HepG2 (cell line): Measurements from ENCODE around the gene RGL3. TPM values are rescaled to one million over a fixed set of nuclear protein-coding genes. Genes with fewer than 3 reads are reported as not detected.

Source experiments
- ATAC-seq: fragments of 200-7000 bp; cut with Tn5 transposase; 3 replicates; pipeline ENCODE4 v1.9.1; 2020; ENCODE audit warnings: mild to moderate bottlenecking, moderate library complexity
- BruUV-seq: library from RNA; stranded (reverse); fragments of 400-500 nt; replicated peaks from 2 replicates; lab custom pipeline; 2021; lab: Mats Ljungman, UMichigan
- CTCF ChIA-PET: fragments of 300-600 bp; formaldehyde crosslinking; extraction: SDS; loops from one replicate; lab custom pipeline; 2021; ENCODE audit warnings: low total read pairs, inconsistent platforms, low intra/inter-chr PET ratio; lab: Yijun Ruan, JAX
- POLR2A ChIA-PET: fragments of 350-600 bp; sonication (Branson Sonifier 250); formaldehyde crosslinking; loops from one replicate; lab custom pipeline; 2020; ENCODE audit warnings: antibody characterized with exemption, inconsistent platforms; lab: Yijun Ruan, JAX
- DNase-seq: peaks from one replicate; pipeline ENCODE4 v3.0.0-alpha.2; 2015; ENCODE audit warnings: low spot score
- FAIRE-seq: peaks from 3 replicates; lab custom pipeline; 2011; peaks lifted over from hg19 to GRCh38; lab: Jason Lieb, UNC
- H2AFZ ChIP-seq: one replicate; pipeline ENCODE4 v1.6.1; 2011; ENCODE audit warnings: low read length, inconsistent platforms
- H3K27ac ChIP-seq: fragments of 300-600 bp; 3 replicates; pipeline ENCODE4 v1.8.0; 2011; ENCODE audit warnings: mixed run types, mild to moderate bottlenecking, mixed read lengths, low read length, inconsistent platforms; ENCODE audit not compliant: insufficient read depth; ENCODE audit errors: extremely low read length
- H3K27me3 ChIP-seq, 2 experiments: fragments of 200-600 bp in 1 of 2; 2 replicates in 1 of 2; 3 replicates in 1 of 2; pipeline versions ENCODE4 v1.6.0 to v1.8.0; 2011; ENCODE audit warnings: low read length in 2 of 2, mild to moderate bottlenecking in 2 of 2, moderate library complexity in 2 of 2, inconsistent platforms in 1 of 2; ENCODE audit not compliant: insufficient read depth in 2 of 2, control insufficient read depth in 1 of 2
- H3K36me3 ChIP-seq, 2 experiments: fragments of 200-600 bp in 1 of 2; replicated peaks in 1 of 2; 2 replicates in 1 of 2; 3 replicates in 1 of 2; pipeline versions ENCODE4 v1.5.1 to v1.8.0; 2011; ENCODE audit warnings: low read length in 2 of 2, inconsistent platforms in 1 of 2; ENCODE audit not compliant: insufficient read depth in 2 of 2, control insufficient read depth in 1 of 2
- H3K4me1 ChIP-seq: 2 replicates; pipeline ENCODE4 v1.5.1; 2012; ENCODE audit warnings: low read length, inconsistent platforms; ENCODE audit not compliant: insufficient read depth
- H3K4me2 ChIP-seq: 2 replicates; pipeline ENCODE4 v1.6.0; 2011; ENCODE audit warnings: low read depth, low read length, inconsistent platforms
- H3K4me3 ChIP-seq, 3 experiments: fragments of 200-600 bp in 1 of 3; sonication (generic), shearing (Covaris generic) in 1 of 3; replicated peaks in 1 of 3; 2 replicates each; pipeline ENCODE4 v1.5.1; 2011 to 2016; ENCODE audit warnings: low read length in 3 of 3, inconsistent platforms in 2 of 3, low read depth in 2 of 3, mild to moderate bottlenecking in 2 of 3, control low read depth in 1 of 3, mixed read lengths in 1 of 3; ENCODE audit not compliant: insufficient read depth in 1 of 3
- H3K79me2 ChIP-seq: one replicate; pipeline ENCODE4 v1.6.1; 2011; ENCODE audit warnings: low read length, inconsistent platforms; ENCODE audit not compliant: insufficient read depth
- H3K9ac ChIP-seq: 2 replicates; pipeline ENCODE4 v1.6.0; 2011; ENCODE audit warnings: mild to moderate bottlenecking, low read depth, low read length, inconsistent platforms; ENCODE audit not compliant: insufficient read depth
- H3K9me3 ChIP-seq: 2 replicates; pipeline ENCODE4 v1.5.1; 2012; ENCODE audit warnings: mild to moderate bottlenecking, low read length
- H4K20me1 ChIP-seq: 2 replicates; pipeline ENCODE4 v1.6.0; 2011; ENCODE audit warnings: inconsistent platforms, mild to moderate bottlenecking, low read length, moderate library complexity; ENCODE audit not compliant: insufficient read depth
- GTF2F1 ChIP-seq: fragments of 150-350 bp; IDR thresholded peaks from 2 replicates; pipeline ENCODE4 v1.6.1; 2014; ENCODE audit warnings: low read length
- HNF4A ChIP-seq: sonication (generic); formaldehyde crosslinking; IDR thresholded peaks from 2 replicates; pipeline ENCODE4 v1.4.0; 2020; ENCODE audit warnings: missing genetic modification reagents
- LCORL ChIP-seq, 2 experiments: fragments of 450-650 bp in 1 of 2; sonication (generic) in 1 of 2; formaldehyde crosslinking in 1 of 2; IDR thresholded peaks; 2 replicates each; pipeline versions ENCODE4 v1.5.0 to v1.6.1; 2017 to 2020; ENCODE audit warnings: antibody characterized with exemption in 1 of 2, missing genetic modification reagents in 1 of 2
- MYNN ChIP-seq: sonication (generic); formaldehyde crosslinking; IDR thresholded peaks from 2 replicates; pipeline ENCODE4 v1.4.0; 2020; ENCODE audit warnings: mild to moderate bottlenecking, low read depth, missing genetic modification reagents
- NR2C2 ChIP-seq: sonication (generic); formaldehyde crosslinking; IDR thresholded peaks from 2 replicates; pipeline ENCODE4 v1.4.0; 2020; ENCODE audit warnings: missing genetic modification reagents, mild to moderate bottlenecking, moderate library complexity, borderline replicate concordance
- SMARCC2 ChIP-seq: fragments of 450-650 bp; IDR thresholded peaks from 2 replicates; pipeline ENCODE4 v1.6.1; 2017; ENCODE audit warnings: antibody characterized with exemption, mild to moderate bottlenecking
- SP1 ChIP-seq, 2 experiments: fragments of 450-650 bp in 1 of 2; sonication (generic) in 1 of 2; formaldehyde crosslinking in 1 of 2; IDR thresholded peaks; 2 replicates each; pipeline versions ENCODE4 v1.4.0 to v1.6.1; 2016 to 2020; ENCODE audit warnings: missing genetic modification reagents in 1 of 2
- ZNF124 ChIP-seq: sonication (generic); formaldehyde crosslinking; IDR thresholded peaks from 2 replicates; pipeline ENCODE4 v1.4.0; 2020; ENCODE audit warnings: missing genetic modification reagents
- ZNF430 ChIP-seq: sonication (generic); formaldehyde crosslinking; IDR thresholded peaks from 2 replicates; pipeline ENCODE4 v1.9.0; 2021; ENCODE audit warnings: mild to moderate bottlenecking, missing genetic modification reagents
- ZNF460 ChIP-seq: sonication (generic); formaldehyde crosslinking; IDR thresholded peaks from 2 replicates; pipeline ENCODE4 v1.5.1; 2020; ENCODE audit warnings: missing genetic modification reagents, mild to moderate bottlenecking, borderline replicate concordance
- ZNF788 ChIP-seq: sonication (generic); formaldehyde crosslinking; IDR thresholded peaks from 2 replicates; pipeline ENCODE4 v1.5.0; 2020; ENCODE audit warnings: mild to moderate bottlenecking, missing genetic modification reagents, borderline replicate concordance
- WGBS: methylation state at CpG from one replicate; pipeline ENCODE4 v1.1.6; 2017; ENCODE audit warnings: low lambda C conversion rate; 5-methylcytosine and 5-hydroxymethylcytosine counted together
- in situ Hi-C: cut with HindIII; loops from 2 replicates; pipeline ENCODE4 v1.10.0; 2017; ENCODE audit warnings: low pct_unique_long_range_greater_than_20kb; ENCODE audit not compliant: extremely low pct_ligation_motif_present
- intact Hi-C: fragments of 100-400 bp; cut with micrococcal nuclease; formaldehyde crosslinking; loops from one replicate; pipeline ENCODE4 v1.10.0; 2022; ENCODE audit not compliant: unreplicated experiment
- polyA plus RNA-seq, 8 experiments: library from polyadenylated mRNA; depleted of rRNA in 3 of 8; stranded (reverse) in 7 of 8; unstranded in 1 of 8; fragments of >200 nt; fragmentation: Illumina TruSeq in 4 of 8; extraction: Trizol in 4 of 8; gene quantifications; 2 replicates each; pipeline versions ENCODE4 v1.2.1 to v1.2.3, GENCODE V29; 2011 to 2016; ENCODE audit warnings: low read depth in 4 of 8, missing spikeins in 1 of 8, mixed read lengths in 1 of 8; ENCODE audit not compliant: insufficient read depth in 1 of 8
- total RNA-seq, 5 experiments: library from RNA; depleted of rRNA; stranded (reverse); fragments of >200 nt; fragmentation: Illumina TruSeq; extraction: Trizol; gene quantifications; 2 replicates each; pipeline ENCODE4 v1.2.3, GENCODE V29; 2016; ENCODE audit warnings: low read depth in 1 of 5
- TF ChIP-seq, protein P1 (sequence below): sonication (generic); formaldehyde crosslinking; IDR thresholded peaks from 2 replicates; pipeline ENCODE4 v1.4.0; 2020; ENCODE audit warnings: missing genetic modification reagents, borderline replicate concordance
- TF ChIP-seq, protein P2 (sequence below): sonication (generic); formaldehyde crosslinking; IDR thresholded peaks from 2 replicates; pipeline ENCODE4 v1.5.0; 2020; ENCODE audit warnings: mild to moderate bottlenecking, missing genetic modification reagents
- TF ChIP-seq, protein P3 (sequence below): sonication (generic); formaldehyde crosslinking; IDR thresholded peaks from 2 replicates; pipeline ENCODE4 v1.5.0; 2020; ENCODE audit warnings: mild to moderate bottlenecking, missing genetic modification reagents, borderline replicate concordance
- TF ChIP-seq, protein P4 (sequence below): sonication (generic); formaldehyde crosslinking; IDR thresholded peaks from 2 replicates; pipeline ENCODE4 v1.4.0; 2020; ENCODE audit warnings: mild to moderate bottlenecking, missing genetic modification reagents

Gene RGL3
- total and polyA plus RNA-seq, 2 of the 13 experiments (the other 11 are each of a cell fraction or from before 2014, with no cell fraction given): 4.2 to 7.6 TPM

DNA sequence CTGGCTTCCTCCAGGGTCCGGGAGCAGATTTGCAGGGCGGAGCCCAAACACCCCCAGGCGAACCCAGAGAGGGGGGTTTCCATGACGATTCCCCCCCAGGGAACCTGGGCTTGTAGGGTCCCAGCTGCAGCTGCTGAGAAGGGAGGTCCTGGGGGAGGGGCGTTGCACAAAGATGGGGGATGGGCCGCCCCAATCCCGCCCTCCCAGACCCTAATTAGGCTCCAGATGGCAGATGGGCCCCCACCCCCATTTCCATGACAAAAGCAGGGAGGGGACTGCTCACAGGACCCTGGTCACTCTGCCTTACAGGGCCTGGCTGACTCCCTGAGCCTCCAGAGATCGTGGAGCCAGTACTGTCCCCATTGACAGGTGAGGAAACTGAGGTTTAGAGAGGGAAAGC lies 46.5 kb upstream of the RGL3 start:
- no peak overlapping the region for H2AFZ ChIP-seq
- intact Hi-C loops: no loop called here
- no peak overlapping the region for H3K9ac ChIP-seq
- 8% methylated on average over 7 of the region's 8 CpGs for WGBS
- no peak for ATAC-seq
- ChIA-PET CTCF (no interaction called here), POLR2A (no interaction called here)
- BruUV-seq: no TSS peak
- no peaks in the 10 kb centered on the region for H3K79me2 ChIP-seq
- H3K4me2 ChIP-seq: no peak overlapping the region
- H3K4me3 ChIP-seq: no peak overlapping the region
- no peaks in the 10 kb centered on the region for H3K36me3 ChIP-seq
- FAIRE-seq: no peak
- H3K27ac ChIP-seq: no peak overlapping the region
- no peaks in the 10 kb centered on the region for H3K4me1 ChIP-seq
- in situ Hi-C loops: no loop called here
- H4K20me1 ChIP-seq: no peaks in the 10 kb centered on the region
- DNase-seq: no peak
- H3K27me3 ChIP-seq: no peaks in the 10 kb centered on the region; a peak in 1 of 5 replicates
- H3K9me3 ChIP-seq: no peaks in the 10 kb centered on the region
- TF ChIP-seq SMARCC2 (no peak), ZNF430 (CRISPR knock-in tag) (no peak), HNF4A (CRISPR knock-in tag) (no peak), ZNF788 (no peak), ZNF460 (CRISPR knock-in tag) (no peak), GTF2F1 (no peak), ZNF124 (CRISPR knock-in tag) (no peak), SP1 (IDR thresholded peaks at IDR 0.05) (no peak), SP1 (CRISPR knock-in tag; IDR thresholded peaks at IDR 0.05) (no peak), MYNN (CRISPR knock-in tag) (no peak), LCORL (IDR thresholded peaks at IDR 0.05) (no peak), LCORL (CRISPR knock-in tag; IDR thresholded peaks at IDR 0.05) (no peak), NR2C2 (CRISPR knock-in tag) (no peak)
- TF ChIP-seq, protein P1, sequence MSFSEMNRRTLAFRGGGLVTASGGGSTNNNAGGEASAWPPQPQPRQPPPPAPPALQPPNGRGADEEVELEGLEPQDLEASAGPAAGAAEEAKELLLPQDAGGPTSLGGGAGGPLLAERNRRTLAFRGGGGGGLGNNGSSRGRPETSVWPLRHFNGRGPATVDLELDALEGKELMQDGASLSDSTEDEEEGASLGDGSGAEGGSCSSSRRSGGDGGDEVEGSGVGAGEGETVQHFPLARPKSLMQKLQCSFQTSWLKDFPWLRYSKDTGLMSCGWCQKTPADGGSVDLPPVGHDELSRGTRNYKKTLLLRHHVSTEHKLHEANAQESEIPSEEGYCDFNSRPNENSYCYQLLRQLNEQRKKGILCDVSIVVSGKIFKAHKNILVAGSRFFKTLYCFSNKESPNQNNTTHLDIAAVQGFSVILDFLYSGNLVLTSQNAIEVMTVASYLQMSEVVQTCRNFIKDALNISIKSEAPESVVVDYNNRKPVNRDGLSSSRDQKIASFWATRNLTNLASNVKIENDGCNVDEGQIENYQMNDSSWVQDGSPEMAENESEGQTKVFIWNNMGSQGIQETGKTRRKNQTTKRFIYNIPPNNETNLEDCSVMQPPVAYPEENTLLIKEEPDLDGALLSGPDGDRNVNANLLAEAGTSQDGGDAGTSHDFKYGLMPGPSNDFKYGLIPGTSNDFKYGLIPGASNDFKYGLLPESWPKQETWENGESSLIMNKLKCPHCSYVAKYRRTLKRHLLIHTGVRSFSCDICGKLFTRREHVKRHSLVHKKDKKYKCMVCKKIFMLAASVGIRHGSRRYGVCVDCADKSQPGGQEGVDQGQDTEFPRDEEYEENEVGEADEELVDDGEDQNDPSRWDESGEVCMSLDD (CRISPR knock-in tag): no peak
- TF ChIP-seq, protein P2, sequence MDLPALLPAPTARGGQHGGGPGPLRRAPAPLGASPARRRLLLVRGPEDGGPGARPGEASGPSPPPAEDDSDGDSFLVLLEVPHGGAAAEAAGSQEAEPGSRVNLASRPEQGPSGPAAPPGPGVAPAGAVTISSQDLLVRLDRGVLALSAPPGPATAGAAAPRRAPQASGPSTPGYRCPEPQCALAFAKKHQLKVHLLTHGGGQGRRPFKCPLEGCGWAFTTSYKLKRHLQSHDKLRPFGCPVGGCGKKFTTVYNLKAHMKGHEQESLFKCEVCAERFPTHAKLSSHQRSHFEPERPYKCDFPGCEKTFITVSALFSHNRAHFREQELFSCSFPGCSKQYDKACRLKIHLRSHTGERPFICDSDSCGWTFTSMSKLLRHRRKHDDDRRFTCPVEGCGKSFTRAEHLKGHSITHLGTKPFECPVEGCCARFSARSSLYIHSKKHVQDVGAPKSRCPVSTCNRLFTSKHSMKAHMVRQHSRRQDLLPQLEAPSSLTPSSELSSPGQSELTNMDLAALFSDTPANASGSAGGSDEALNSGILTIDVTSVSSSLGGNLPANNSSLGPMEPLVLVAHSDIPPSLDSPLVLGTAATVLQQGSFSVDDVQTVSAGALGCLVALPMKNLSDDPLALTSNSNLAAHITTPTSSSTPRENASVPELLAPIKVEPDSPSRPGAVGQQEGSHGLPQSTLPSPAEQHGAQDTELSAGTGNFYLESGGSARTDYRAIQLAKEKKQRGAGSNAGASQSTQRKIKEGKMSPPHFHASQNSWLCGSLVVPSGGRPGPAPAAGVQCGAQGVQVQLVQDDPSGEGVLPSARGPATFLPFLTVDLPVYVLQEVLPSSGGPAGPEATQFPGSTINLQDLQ (CRISPR knock-in tag): no peak
- TF ChIP-seq, protein P3, sequence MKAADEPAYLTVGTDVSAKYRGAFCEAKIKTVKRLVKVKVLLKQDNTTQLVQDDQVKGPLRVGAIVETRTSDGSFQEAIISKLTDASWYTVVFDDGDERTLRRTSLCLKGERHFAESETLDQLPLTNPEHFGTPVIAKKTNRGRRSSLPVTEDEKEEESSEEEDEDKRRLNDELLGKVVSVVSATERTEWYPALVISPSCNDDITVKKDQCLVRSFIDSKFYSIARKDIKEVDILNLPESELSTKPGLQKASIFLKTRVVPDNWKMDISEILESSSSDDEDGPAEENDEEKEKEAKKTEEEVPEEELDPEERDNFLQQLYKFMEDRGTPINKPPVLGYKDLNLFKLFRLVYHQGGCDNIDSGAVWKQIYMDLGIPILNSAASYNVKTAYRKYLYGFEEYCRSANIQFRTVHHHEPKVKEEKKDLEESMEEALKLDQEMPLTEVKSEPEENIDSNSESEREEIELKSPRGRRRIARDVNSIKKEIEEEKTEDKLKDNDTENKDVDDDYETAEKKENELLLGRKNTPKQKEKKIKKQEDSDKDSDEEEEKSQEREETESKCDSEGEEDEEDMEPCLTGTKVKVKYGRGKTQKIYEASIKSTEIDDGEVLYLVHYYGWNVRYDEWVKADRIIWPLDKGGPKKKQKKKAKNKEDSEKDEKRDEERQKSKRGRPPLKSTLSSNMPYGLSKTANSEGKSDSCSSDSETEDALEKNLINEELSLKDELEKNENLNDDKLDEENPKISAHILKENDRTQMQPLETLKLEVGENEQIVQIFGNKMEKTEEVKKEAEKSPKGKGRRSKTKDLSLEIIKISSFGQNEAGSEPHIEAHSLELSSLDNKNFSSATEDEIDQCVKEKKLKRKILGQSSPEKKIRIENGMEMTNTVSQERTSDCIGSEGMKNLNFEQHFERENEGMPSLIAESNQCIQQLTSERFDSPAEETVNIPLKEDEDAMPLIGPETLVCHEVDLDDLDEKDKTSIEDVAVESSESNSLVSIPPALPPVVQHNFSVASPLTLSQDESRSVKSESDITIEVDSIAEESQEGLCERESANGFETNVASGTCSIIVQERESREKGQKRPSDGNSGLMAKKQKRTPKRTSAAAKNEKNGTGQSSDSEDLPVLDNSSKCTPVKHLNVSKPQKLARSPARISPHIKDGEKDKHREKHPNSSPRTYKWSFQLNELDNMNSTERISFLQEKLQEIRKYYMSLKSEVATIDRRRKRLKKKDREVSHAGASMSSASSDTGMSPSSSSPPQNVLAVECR (CRISPR knock-in tag): no peak
- TF ChIP-seq, protein P4, sequence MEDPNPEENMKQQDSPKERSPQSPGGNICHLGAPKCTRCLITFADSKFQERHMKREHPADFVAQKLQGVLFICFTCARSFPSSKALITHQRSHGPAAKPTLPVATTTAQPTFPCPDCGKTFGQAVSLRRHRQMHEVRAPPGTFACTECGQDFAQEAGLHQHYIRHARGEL: no peak
